ENCODE data around the gene ADGRD1. TPM values are rescaled to one million over a fixed set of nuclear protein-coding genes. Genes with fewer than 3 reads are reported as not detected.

The ADGRD1 gene
- total RNA-seq, 1 donor from 2014 or later: 108 TPM

DNA sequence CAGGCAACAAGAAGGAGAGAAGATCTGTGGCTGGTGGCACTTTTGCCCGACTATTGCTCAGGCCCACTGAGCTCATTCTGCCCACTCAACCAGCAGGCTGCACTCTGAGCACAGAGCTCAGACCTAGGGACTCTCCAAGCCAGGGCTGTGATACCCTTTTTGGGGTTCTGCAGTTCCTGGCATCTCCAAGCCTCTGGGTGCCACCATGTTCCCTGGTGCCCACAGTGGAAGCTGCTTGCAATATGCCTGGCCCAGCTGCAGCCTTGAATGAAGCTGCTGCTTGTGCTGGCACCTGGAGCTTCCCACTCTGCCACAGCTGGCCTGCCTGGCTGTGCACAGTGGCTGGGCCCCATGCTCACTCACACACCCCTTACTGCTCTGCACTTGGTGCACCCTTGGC, 236.1 kb downstream of the ADGRD1 start:
- DNase-seq (no peak), ATAC-seq (no peak)
- Histone ChIP-seq H3K9me3 (no peaks in the 10 kb centered on the region), H3K4me3 (no peak overlapping the region), H3K4me1 (no peaks in the 10 kb centered on the region), H3K36me3 (no peaks in the 10 kb centered on the region), H3K27ac (no peak overlapping the region), H3K27me3 (ENCODE audit: low read depth) (no peaks in the 10 kb centered on the region)
- TF ChIP-seq CTCF (IDR thresholded peaks at IDR 0.05): no peak
- intact Hi-C loops (cut with DNase I): no loop called here

- intact Hi-C loops (cut with DNase I): no loop called here
- ATAC-seq (no peak), DNase-seq (no peak)
- H3K27ac ChIP-seq: no peak overlapping the region
- H3K27me3 ChIP-seq (ENCODE audit: low read depth): no peaks in the 10 kb centered on the region
- no peaks in the 10 kb centered on the region for H3K36me3 ChIP-seq
- H3K4me3 ChIP-seq: no peak overlapping the region
- TF ChIP-seq CTCF (IDR thresholded peaks at IDR 0.05): no peak
- no peaks in the 10 kb centered on the region for H3K9me3 ChIP-seq
- no peaks in the 10 kb centered on the region for H3K4me1 ChIP-seq
Observed at GRCh38 chr12:131190965-131191364, 237.3 kb downstream of the ADGRD1 start.

Other genes starting within 250 kb of the ADGRD1 start
- 0.27 TPM for gene RIMBP2, start 237.6 kb upstream of the ADGRD1 start, total RNA-seq
- gene STX2, start 114.7 kb upstream of the ADGRD1 start, total RNA-seq: 24.6 TPM
- gene RAN, start 81.8 kb upstream of the ADGRD1 start, total RNA-seq: 300 TPM

All from lower lobe of right lung (tissue), 2 donors.